Adrenal gland (tissue), 12 donors: ENCODE results near the gene IGF2BP2. TPM values are rescaled to one million over a fixed set of nuclear protein-coding genes. Genes with fewer than 3 reads are reported as not detected.

Experiments
- DNase-seq, 7 donors: peaks; one replicate each; pipeline ENCODE4 v3.0.0-alpha.2; 2019 to 2020
- H3K27ac ChIP-seq, 5 donors: fragments of 200-600 bp; sonication (generic) in 4 of 5; 1 replicate in 3 of 5; 2 replicates in 2 of 5; pipeline versions ENCODE4 v1.5.1 to v1.8.0; 2016 to 2020; ENCODE audit warnings: mild to moderate bottlenecking in 1 of 5
- H3K27me3 ChIP-seq: fragments of 200-600 bp; 2 replicates; pipeline ENCODE4 v1.8.0; 2021
- H3K36me3 ChIP-seq, 2 donors: fragments of 200-600 bp; replicated peaks in 1 of 2; 1 replicate in 1 of 2; 2 replicates in 1 of 2; pipeline versions ENCODE4 v1.5.1 to v1.8.0; 2018 to 2022
- H3K4me1 ChIP-seq, 2 donors: fragments of 200-600 bp; replicated peaks in 1 of 2; 1 replicate in 1 of 2; 2 replicates in 1 of 2; pipeline versions ENCODE4 v1.5.1 to v1.8.0; 2018 to 2021
- H3K4me3 ChIP-seq, 4 donors: fragments of 200-600 bp; sonication (generic) in 3 of 4; one replicate each; pipeline ENCODE4 v1.5.1; 2016 to 2018
- H3K9me3 ChIP-seq, 3 donors: fragments of 200-600 bp; sonication (generic) in 1 of 3; replicated peaks in 1 of 3; 1 replicate in 2 of 3; 2 replicates in 1 of 3; pipeline versions ENCODE4 v1.5.1 to v1.8.0; 2016 to 2021
- POLR2A ChIP-seq, 2 donors: fragments of 450-650 bp; IDR thresholded peaks; one replicate each; pipeline ENCODE4 v1.6.1; 2017; ENCODE audit warnings: antibody characterized with exemption in 2 of 2, mild to moderate bottlenecking in 2 of 2, moderate library complexity in 1 of 2
- WGBS, 4 donors: extraction: QIAGEN DNeasy Blood & Tissue Kit in 2 of 4; methylation state at CpG; one replicate each; pipeline versions ENCODE4 v1.1.5 to v1.1.7; 2013 to 2017; 5-methylcytosine and 5-hydroxymethylcytosine counted together
- intact Hi-C, 2 donors: fragments of 100-400 bp; cut with DNase I; formaldehyde crosslinking; loops; one replicate each; pipeline versions ENCODE4 v1.14.1 to v1.15.0; 2022 to 2023
- polyA plus RNA-seq, 3 donors: library from polyadenylated mRNA; stranded (reverse); fragments of 200-250 nt in 2 of 3; fragments of 350-450 nt in 1 of 3; fragmentation: Illumina TruSeq in 1 of 3; extraction: RNeasy Lipid Tissue Mini Kit (QIAGEN cat#74804) in 1 of 3; gene quantifications; one replicate each; pipeline ENCODE4 v1.2.3, GENCODE V29; 2013 to 2014
- total RNA-seq, 9 donors: library from RNA; depleted of rRNA in 4 of 9; stranded (reverse); fragments of >200 nt in 4 of 9; fragments of 120-200 nt in 1 of 9; fragmentation: NEBNext Ultra II Directional in 1 of 9; extraction: Animal tissue kit (Norgen Biotek cat#: 25700) in 1 of 9; gene quantifications; one replicate each; pipeline versions ENCODE4 v1.1.0 to v1.2.4, GENCODE V29; 2013 to 2023
- TF ChIP-seq, protein P1 (sequence below), 6 experiments: fragments of 450-650 bp in 4 of 6; fragments of 200-600 bp in 2 of 6; sonication (generic) in 1 of 6; IDR thresholded peaks; 1 replicate in 5 of 6; 2 replicates in 1 of 6; pipeline versions ENCODE4 v1.5.1 to v1.8.0; 2016 to 2021; ENCODE audit warnings: antibody characterized with exemption in 6 of 6, mild to moderate bottlenecking in 2 of 6, moderate library complexity in 1 of 6
- donor health status: healthy with polysubstance abuse.
- donor health status: Bipolar disorder and iron deficiency.
- donor health status: DM: yes; HTN: yes; CAD: no.
- donor health status: DM: no; HTN: no; CAD: no.
- donor health status: DM: no; HTN: no; CAD: no.
- donor health status: DM: yes; HTN: yes; CAD: no.

The IGF2BP2 gene
- total and polyA plus RNA-seq, 12 donors = 7.0 to 75.9 (median 17.9) TPM

DNA sequence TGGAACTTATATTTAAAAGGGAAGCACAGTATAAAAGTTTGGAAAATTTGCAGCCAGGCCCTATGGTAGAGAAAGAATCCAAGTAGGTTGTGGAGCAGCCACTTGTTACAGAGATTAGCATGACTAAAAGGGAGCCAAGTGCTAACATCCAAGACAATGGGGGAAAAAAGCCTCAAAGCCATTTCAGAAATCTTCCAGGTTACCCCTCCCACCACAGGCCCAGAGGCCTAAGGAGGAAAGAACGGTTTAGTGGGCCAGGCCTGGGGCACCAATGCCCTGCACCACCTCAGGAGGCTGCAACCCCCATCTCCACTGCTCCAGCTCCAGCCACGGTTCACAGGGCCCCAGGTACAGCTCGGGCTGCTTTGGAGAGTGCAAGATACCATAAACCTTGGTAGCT lies 69.9 kb downstream of the IGF2BP2 start:
- no peak for TF ChIP-seq POLR2A (IDR thresholded peaks at IDR 0.05)
- TF ChIP-seq, protein P1, sequence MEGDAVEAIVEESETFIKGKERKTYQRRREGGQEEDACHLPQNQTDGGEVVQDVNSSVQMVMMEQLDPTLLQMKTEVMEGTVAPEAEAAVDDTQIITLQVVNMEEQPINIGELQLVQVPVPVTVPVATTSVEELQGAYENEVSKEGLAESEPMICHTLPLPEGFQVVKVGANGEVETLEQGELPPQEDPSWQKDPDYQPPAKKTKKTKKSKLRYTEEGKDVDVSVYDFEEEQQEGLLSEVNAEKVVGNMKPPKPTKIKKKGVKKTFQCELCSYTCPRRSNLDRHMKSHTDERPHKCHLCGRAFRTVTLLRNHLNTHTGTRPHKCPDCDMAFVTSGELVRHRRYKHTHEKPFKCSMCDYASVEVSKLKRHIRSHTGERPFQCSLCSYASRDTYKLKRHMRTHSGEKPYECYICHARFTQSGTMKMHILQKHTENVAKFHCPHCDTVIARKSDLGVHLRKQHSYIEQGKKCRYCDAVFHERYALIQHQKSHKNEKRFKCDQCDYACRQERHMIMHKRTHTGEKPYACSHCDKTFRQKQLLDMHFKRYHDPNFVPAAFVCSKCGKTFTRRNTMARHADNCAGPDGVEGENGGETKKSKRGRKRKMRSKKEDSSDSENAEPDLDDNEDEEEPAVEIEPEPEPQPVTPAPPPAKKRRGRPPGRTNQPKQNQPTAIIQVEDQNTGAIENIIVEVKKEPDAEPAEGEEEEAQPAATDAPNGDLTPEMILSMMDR (IDR thresholded peaks at IDR 0.05) = no peak
- DNase-seq = no peak
- Histone ChIP-seq H3K27me3 (no peaks in the 10 kb centered on the region), H3K27ac (no peak overlapping the region), H3K4me1 (peaks cover 11 to 22% of the 10 kb centered on the region in 2 donors), H3K9me3 (no peaks in the 10 kb centered on the region), H3K4me3 (no peak overlapping the region), H3K36me3 (no peaks in the 10 kb centered on the region)
- intact Hi-C loops = no loop called here
- 75 to 98% (median 90%) methylated on average over 3 of the region's 3 CpGs for WGBS, 4 donors

GRCh38 chr3:185753354-185753753 lies 71.5 kb downstream of the IGF2BP2 start:
- intact Hi-C loops = no loop called here
- no peak for DNase-seq
- TF ChIP-seq POLR2A (IDR thresholded peaks at IDR 0.05) = no peak
- TF ChIP-seq, protein P1 (IDR thresholded peaks at IDR 0.05) = no peak
- H3K36me3 ChIP-seq = no peaks in the 10 kb centered on the region
- H3K27me3 ChIP-seq = no peaks in the 10 kb centered on the region
- no peaks in the 10 kb centered on the region for H3K9me3 ChIP-seq
- no peak overlapping the region for H3K27ac ChIP-seq
- WGBS, 4 donors = 67 to 87% (median 78%) methylated on average over 5 of the region's 5 CpGs
- no peak overlapping the region for H3K4me3 ChIP-seq
- peaks cover 21 to 25% of the 10 kb centered on the region in 2 donors for H3K4me1 ChIP-seq

- TF ChIP-seq POLR2A (IDR thresholded peaks at IDR 0.05) = no peak
- TF ChIP-seq, protein P1 (IDR thresholded peaks at IDR 0.05) = no peak
- Histone ChIP-seq H3K4me3 (no peak overlapping the region), H3K27me3 (no peaks in the 10 kb centered on the region), H3K4me1 (peaks cover 38 to 39% of the 10 kb centered on the region in 2 donors), H3K36me3 (no peaks in the 10 kb centered on the region), H3K27ac (peak overlapping the region in 2 of 5 donors; percentile 22 to 29), H3K9me3 (no peaks in the 10 kb centered on the region)
- intact Hi-C loops = no loop called here
- 60 to 66% (median 63%) methylated on average over 5 of the region's 5 CpGs for WGBS, 4 donors
- no peak for DNase-seq
Measured at GRCh38 chr3:185750702-185751101, 74.1 kb downstream of the IGF2BP2 start.

DNA sequence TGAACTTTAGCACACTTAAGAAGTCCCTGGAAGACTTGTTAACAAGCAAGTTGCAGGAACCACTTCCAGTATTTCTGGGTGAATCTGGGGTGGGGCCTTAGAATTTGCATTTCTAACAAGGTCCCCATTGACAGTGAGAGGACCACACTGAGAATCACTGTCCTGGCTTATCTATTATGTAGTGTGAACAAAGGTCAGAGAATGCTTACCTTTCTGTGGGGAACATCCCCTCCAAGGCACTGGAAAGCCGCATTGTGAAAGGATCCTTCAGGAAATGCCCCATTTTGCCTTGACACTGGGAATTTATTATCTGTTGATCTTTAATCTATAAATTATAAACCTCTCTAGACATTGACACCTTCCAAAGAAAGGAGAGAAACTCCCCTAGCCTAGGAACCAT lies 74.8 kb downstream of the IGF2BP2 start:
- DNase-seq = no peak
- WGBS, 4 donors = 50 to 82% (median 65%) methylated on average over 1 of the region's 1 CpG
- Histone ChIP-seq H3K36me3 (no peaks in the 10 kb centered on the region), H3K27me3 (no peaks in the 10 kb centered on the region), H3K4me3 (no peak overlapping the region), H3K27ac (peak overlapping the region in 3 of 5 donors; percentile 4 to 45 (median 36)), H3K9me3 (no peaks in the 10 kb centered on the region), H3K4me1 (peaks cover 38 to 45% of the 10 kb centered on the region in 2 donors)
- intact Hi-C loops = no loop called here
- no peak for TF ChIP-seq POLR2A (IDR thresholded peaks at IDR 0.05)
- TF ChIP-seq, protein P1 (IDR thresholded peaks at IDR 0.05) = no peak
